Bone marrow (tissue), 2 donors: ENCODE results near the gene DBI.
"Not testable (repeated sequence)": the region's sequence is repeated elsewhere in the genome, so short reads cannot be mapped to it uniquely, and the experiment has no call there.

Source experiments
- DNase-seq, 2 donors: peaks; one replicate each; lab custom pipeline; 2025; lab: John Stamatoyannopoulos, UW

The DBI gene

DNA sequence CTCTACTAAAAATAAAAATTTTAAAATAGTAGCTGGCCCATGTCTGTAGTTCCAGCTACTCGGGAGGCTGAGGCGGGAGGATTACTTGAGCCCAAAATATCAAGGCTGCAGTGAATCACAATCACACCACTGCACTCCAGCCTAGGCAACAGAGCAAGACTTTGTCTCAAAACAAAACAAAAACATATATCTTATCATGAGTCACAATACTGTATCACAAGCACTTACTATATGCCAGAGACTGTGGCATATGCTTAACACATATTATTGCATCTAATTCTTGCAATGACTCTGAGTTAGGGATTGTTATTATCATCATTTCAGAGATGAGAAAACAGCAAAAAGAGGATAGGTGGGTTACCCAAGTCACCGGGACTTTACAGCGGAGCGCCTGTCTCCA lies 35.3 kb downstream of the DBI start:
- DNase-seq: no peak

GRCh38 chr2:119402645-119403560 lies 36.1 kb downstream of the DBI start:
- DNase-seq: no peak

- DNase-seq: not testable (repeated sequence)
These were observed 36.8 kb downstream of the DBI start for GRCh38 chr2:119403618-119404017.

DNA sequence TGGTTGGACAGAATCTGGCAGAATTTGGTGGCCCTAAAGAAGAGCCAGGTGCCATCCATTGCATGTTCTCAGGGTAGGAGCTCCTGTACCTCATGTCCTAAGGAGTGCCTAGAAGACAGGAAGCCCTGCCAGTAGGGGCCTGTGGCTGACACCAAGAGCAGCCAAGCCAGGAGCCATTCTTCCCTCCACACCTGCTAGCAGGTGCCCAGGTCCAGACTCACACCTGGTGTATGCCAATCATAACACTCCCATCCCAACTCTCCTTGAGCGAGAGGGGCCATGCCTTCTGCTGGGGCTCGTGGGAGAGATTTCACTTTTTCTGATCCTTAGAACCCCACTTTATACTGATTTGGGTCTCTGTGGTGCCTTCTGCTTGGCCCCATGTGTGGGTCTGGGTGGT lies 38.4 kb downstream of the DBI start:
- no peak for DNase-seq

DNA sequence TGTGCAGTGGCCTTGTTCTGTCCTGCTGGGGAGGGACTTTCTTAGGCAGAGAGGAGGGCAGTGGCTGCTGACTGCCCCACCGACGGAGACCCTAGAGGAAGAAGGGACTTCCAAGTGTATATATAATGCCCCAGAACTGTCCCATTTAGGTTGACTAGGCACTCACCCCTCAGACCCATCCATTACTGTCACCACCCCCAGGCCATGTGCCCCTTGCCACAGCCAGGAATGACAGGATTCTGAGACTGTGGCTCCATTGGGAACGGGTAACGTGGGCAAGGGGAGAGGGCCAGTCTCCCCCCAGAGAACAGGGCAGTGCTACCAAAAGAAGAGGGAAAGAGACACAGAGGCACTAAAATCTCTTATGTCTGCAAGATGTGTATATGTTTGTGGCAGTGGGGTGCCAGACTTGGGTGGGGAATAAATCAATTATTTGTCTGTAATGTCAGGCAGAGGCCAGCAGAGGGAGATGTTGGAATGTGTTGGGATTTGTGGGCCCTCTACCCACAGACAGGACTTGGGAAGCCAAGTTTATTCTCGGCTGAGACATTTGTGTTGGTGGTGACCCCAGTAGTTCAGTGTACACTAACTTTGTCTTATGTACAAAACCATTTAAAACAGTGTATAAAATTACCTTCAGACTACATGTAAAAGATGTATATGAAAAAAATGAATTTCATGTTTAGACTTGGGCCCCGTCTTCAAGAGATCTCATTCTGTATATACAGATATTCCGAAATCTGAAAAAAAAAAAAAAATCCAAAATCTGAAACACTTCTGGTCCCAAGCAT lies 40.8 kb downstream of the DBI start:
- peak in 1 of 2 donors; percentile 28 for DNase-seq

DNA sequence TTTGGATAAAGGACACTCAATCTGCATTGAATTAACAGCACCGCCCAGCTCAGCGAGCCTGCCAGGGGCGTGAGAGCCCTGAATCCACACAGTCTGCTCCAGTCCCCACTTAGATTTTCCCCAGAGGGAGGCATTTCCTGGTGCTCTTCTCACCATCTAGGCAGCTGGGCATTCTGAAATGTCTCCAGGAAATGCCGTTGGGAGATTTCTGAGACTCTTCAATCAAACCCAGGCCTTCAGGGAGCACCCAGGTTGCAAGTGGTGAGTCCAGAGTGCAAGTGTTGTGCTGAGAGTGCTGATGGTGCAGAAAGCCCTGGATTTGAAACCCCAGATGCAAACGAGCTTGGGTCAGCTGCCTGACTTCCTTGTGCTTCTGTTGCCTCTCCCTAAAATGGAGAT lies 41.4 kb downstream of the DBI start:
- no peak for DNase-seq

DNA sequence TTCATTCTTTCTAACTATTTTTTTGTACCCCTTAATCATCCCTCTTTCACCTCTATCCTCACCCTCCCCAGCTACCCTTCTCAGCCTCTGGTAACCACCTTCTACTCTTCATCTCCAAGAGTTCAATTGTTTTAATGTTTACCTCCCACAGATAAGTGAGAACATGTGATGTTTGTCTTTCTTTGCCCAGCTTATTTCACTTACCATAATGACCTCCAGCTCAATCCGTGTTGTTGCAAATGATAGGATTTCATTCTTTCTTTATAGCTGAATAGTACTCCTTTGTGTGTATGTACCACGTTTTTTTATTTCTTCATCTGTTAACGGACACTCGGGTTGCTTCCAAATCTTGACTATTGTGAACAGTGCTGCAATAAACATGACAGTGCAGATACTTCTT lies 42.7 kb downstream of the DBI start:
- DNase-seq: no peak

DNA sequence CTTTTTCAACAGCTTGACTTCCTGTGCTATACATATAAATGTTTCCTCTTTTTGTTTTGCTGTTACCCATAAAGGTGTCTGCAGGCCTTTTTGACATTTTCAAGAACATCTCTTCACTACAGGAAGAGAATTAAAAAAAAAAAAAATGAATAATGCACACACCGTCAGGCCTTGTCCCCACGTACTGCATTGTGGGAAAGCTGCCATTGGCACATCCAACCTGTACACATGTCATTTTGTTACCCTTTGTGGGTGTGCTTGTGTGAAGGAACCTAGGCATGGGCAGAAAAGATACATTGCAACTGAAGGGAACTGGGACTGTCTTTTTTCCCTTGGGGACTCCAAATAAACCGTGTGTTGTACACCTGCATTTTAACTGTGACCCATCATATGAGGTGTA lies 48.1 kb downstream of the DBI start:
- no peak for DNase-seq

DNA sequence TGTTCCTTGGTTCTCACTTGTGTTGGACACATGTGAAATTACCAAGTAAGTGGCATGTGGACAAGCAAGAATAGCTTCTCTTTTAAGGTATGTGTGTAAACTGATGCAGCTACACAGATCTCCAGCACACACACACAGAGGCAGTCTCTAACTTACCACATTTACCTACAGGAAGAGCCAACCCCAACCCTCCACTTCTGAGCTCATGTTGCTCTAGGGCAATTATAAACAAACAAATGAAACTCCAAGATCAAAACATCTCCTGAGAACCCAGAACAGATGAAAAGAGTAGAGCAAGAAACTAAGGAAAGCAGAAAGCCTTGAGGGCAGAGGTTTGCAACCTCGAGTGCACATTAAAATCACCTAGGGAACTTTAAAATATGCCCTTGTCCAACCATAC lies 48.9 kb downstream of the DBI start:
- DNase-seq: no peak

- no peak for DNase-seq
These were observed 49.6 kb downstream of the DBI start for GRCh38 chr2:119416299-119416923.

- no peak for DNase-seq
These were observed 51.1 kb downstream of the DBI start for GRCh38 chr2:119417908-119418307.

DNA sequence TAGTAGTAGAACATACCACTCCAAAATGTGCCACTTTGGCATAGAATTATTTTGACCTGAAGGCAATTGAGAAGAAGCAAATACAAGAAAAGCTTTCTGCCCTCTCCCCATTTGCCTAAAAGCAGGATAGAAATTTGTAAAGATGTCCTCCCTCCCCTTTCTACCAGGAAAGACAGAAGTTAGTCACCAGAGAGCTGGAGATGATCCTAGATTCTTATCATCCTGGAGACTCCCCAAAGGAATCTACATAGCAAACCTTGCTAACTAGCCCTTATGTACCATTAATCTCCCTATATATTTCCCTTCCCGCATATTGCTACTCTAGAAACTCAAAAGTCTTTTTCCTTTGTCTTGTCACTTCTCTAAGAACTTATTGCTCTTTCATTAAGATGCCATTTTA lies 52.3 kb downstream of the DBI start:
- no peak for DNase-seq

- DNase-seq: no peak
These were observed 53.2 kb downstream of the DBI start for GRCh38 chr2:119419803-119420508.

GRCh38 chr2:119421304-119421703 lies 54.5 kb downstream of the DBI start:
- DNase-seq: no peak

DNA sequence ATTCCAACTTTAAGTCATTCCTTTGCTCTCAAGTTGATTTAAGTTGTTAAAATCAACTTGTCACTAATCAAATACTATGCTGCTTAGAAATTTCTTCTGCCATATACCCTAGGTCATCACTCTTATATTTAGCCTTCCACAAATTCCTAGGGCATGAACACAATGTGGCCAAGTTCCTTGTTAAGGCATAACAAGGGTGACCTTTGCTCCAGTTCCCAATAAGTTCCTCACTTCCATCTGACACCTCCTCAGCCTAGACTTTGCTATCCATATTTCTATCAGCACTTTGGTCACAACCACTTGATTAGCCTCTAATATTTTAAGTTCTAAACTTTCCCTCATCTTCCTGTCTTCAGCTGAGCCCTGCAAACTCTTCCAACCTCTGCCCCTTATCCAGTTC lies 55.0 kb downstream of the DBI start:
- no peak for DNase-seq
